ENCODE measurements around the gene HHATL. TPM values are rescaled to one million over a fixed set of nuclear protein-coding genes. Genes with fewer than 3 reads are reported as not detected.

The HHATL gene
- polyA plus RNA-seq, 4 donors: 0.33 to 1.5 (median 0.59) TPM

GRCh38 chr3:42686832-42687650 lies 15.6 kb downstream of the HHATL start:
- DNase-seq (ENCODE audit: low read depth in 4 of 4, low spot score in 3 of 4): no peak

- DNase-seq (ENCODE audit: low read depth in 4 of 4, low spot score in 3 of 4): no peak
Observed at GRCh38 chr3:42685891-42686820, 16.4 kb downstream of the HHATL start.

- DNase-seq (ENCODE audit: low read depth in 4 of 4, low spot score in 3 of 4): no peak
Observed at GRCh38 chr3:42685363-42685881, 17.2 kb downstream of the HHATL start, which contains the start of gene KLHL40. TSS of gene KLHL40 (plus strand) at chr3:42685537. CDS start at chr3:42685619, 82 bp downstream.

GRCh38 chr3:42684632-42685362 lies 17.8 kb downstream of the HHATL start:
- no peak for DNase-seq (ENCODE audit: low read depth in 4 of 4, low spot score in 3 of 4)

- no peak for DNase-seq (ENCODE audit: low read depth in 4 of 4, low spot score in 3 of 4)
Observed at GRCh38 chr3:42683875-42684598, 18.6 kb downstream of the HHATL start.

GRCh38 chr3:42682301-42683070 lies 20.1 kb downstream of the HHATL start:
- no peak for DNase-seq (ENCODE audit: low read depth in 4 of 4, low spot score in 3 of 4)

GRCh38 chr3:42681361-42682038 lies 21.1 kb downstream of the HHATL start:
- DNase-seq (ENCODE audit: low read depth in 4 of 4, low spot score in 3 of 4): no peak

- no peak for DNase-seq (ENCODE audit: low read depth in 4 of 4, low spot score in 3 of 4)
Observed at GRCh38 chr3:42680806-42681205, 21.8 kb downstream of the HHATL start.

- DNase-seq (ENCODE audit: low read depth in 4 of 4, low spot score in 3 of 4): no peak
Observed at GRCh38 chr3:42680271-42680670, 22.3 kb downstream of the HHATL start.

GRCh38 chr3:42678447-42678846 lies 24.2 kb downstream of the HHATL start:
- DNase-seq (ENCODE audit: low read depth in 4 of 4, low spot score in 3 of 4): no peak

GRCh38 chr3:42675909-42676308 lies 26.7 kb downstream of the HHATL start:
- DNase-seq (ENCODE audit: low read depth in 4 of 4, low spot score in 3 of 4): no peak

- DNase-seq (ENCODE audit: low read depth in 4 of 4, low spot score in 3 of 4): no peak
Observed at GRCh38 chr3:42674146-42674545, 28.5 kb downstream of the HHATL start.

- no peak for DNase-seq (ENCODE audit: low read depth in 4 of 4, low spot score in 3 of 4)
Observed at GRCh38 chr3:42673082-42673481, 29.5 kb downstream of the HHATL start.

GRCh38 chr3:42672515-42672914 lies 30.1 kb downstream of the HHATL start:
- no peak for DNase-seq (ENCODE audit: low read depth in 4 of 4, low spot score in 3 of 4)

- DNase-seq (ENCODE audit: low read depth in 4 of 4, low spot score in 3 of 4): no peak
Observed at GRCh38 chr3:42670670-42671069, 31.9 kb downstream of the HHATL start.

- no peak for DNase-seq (ENCODE audit: low read depth in 4 of 4, low spot score in 3 of 4)
Observed at GRCh38 chr3:42670051-42670576, 32.5 kb downstream of the HHATL start.

GRCh38 chr3:42668793-42669217 lies 33.8 kb downstream of the HHATL start:
- DNase-seq (ENCODE audit: low read depth in 4 of 4, low spot score in 3 of 4): no peak

GRCh38 chr3:42668413-42668760 lies 34.2 kb downstream of the HHATL start:
- no peak for DNase-seq (ENCODE audit: low read depth in 4 of 4, low spot score in 3 of 4)

Data from left renal pelvis (tissue), 4 donors.